HG03520 (cell line): ENCODE results near the gene MAP3K6.

Source experiments
- ATAC-seq: cut with Tn5 transposase; IDR thresholded peaks from one replicate; pipeline ENCODE4 v1.9.1; 2021; ENCODE audit warnings: mild to moderate bottlenecking, moderate library complexity; ENCODE audit not compliant: unreplicated experiment

The MAP3K6 gene

GRCh38 chr1:27356619-27357280 lies 10.0 kb downstream of the MAP3K6 start:
- ATAC-seq: no peak

- no peak for ATAC-seq
Measured at GRCh38 chr1:27356277-27356618, 10.5 kb downstream of the MAP3K6 start.

GRCh38 chr1:27355683-27356082 lies 11.1 kb downstream of the MAP3K6 start:
- no peak for ATAC-seq

DNA sequence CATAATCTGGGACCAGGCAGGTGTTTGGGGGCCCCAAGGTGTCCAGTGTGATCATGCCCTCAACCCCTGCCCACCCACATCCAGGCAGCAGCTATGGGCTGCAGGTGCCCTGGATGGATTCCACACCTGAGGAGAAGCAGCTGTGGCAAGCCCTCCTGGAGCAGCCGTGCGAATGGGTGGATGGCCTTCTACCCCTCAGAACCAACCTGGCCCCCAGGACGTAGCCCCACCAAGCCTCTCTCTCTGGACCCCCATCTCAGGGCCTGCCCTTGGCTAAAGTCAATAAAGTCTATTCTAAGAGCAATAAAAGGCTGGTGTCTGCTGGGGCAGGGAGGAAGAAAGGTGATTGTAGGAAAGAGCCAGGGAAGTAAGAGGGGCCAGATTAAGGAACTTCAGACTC lies 13.1 kb downstream of the MAP3K6 start:
- ATAC-seq: no peak

DNA sequence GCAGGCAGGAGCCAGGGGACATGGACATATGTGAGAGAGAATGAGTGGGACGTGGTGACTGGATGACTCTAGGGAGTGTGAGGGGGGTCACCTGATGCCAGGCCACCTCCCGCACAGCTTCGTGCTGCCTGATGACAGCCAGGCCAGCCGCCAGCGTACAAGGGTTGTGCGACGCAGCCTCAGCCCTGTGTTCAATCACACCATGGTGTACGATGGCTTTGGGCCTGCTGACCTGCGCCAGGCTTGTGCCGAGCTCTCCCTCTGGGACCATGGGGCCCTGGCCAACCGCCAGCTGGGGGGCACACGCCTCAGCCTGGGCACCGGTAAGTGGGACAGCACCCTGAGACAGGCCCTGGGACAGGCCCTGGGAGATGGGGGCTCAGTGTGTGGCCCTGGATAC lies 13.6 kb downstream of the MAP3K6 start:
- ATAC-seq: no peak

DNA sequence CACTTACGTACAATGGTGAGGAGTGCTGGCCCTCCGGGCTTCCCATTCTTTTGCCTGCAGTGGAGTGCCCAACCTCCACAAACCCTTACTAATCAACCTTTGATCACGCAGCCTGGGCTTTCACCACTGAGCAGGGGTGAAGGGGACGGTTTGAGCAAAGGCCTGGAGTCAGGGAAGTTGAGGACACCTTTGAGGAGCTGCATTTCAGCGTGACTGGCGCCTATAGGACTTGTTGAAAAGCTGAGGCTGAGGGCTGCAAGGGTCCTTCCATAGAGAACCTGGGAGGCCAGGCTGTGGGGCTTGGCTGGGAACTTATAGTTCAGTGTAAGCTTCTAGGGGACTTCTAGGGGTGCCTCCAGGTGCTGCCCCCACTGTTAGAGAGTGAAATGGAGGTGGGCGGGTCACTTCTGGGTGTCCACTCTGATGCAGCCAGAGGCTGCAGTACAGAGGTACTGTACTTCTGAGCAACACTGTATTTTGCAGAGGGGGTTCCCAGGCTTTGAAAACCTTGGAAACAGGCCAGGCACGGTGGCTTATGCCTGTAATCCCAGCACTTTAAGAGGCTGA lies 15.1 kb downstream of the MAP3K6 start:
- ATAC-seq: no peak

- no peak for ATAC-seq
Measured at GRCh38 chr1:27350663-27351540, 15.9 kb downstream of the MAP3K6 start.

- ATAC-seq: no peak
Measured at GRCh38 chr1:27349784-27350662, 16.7 kb downstream of the MAP3K6 start.

DNA sequence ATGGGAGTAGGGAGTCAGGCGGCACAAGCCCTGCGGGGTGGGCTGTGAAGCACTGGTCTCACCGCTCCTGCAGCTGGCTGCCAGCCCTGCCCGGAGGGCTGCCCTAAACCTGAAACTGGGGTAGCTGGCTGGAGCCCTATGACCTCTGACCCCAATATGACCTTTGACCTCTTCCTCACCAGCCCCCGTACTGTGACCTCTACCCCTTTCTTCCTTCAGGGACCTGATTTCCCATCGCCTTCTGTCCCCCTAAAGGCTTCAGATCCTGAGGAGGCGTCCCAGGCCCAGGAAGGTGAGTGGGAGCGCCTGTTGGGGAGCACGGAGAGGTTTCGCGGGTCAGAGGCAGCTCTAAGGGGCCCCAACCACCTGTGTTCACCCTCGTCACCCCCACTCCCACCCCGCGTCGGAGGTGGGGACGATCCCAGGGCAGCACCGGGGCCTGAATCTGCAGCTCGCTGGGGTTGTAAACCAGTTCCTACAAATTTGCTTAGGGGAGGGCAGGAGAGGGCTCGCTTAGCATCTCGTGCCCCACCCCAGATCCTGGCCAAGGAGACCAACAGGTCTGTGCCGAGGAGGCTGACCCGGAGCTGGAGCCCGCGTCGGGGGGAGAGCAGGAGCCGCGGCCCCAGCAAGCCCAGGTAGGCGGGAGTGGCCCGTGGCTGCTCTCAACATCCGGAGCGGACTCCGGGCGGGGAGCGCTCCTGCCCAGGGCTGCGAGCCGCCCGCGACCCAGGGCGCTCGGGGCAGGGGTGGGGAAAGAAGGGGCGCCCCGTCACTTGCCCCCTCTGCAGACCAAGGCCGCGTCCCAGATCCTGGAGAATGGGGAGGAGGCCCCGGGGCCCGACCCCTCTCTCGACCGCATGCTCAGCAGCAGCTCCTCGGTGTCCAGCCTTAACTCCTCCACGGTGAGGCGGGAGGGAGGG lies 17.6 kb downstream of the MAP3K6 start:
- no peak for ATAC-seq

DNA sequence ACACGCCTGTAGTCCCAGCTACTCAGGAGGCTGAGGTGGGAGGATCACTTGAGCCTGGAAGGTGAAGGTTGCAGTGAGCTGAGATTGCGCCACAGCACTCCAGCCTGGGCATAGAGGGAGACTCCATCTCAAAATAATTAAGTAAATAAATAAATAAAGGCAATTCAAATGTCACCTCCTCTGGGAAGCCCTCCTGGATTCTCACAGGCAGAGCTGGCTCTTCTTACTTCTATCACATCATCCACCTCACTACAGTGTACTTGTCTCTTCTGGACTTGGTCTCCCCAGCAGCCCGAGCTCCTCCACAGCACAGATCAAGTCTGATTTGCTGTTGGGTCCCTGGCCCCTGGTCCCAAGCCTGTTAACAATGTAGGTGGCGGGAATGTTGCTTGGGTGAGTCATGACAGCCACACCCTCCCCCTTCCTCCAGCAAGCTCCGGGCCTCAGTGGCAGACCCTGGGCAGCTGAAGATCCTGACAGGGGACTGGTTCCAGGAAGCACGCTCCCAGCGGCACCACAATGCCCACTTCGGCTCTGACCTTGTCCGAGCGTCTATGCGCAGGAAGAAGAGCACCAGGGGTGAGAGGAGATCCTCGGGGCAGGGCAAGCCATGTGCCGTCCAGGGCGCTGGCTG lies 19.7 kb downstream of the MAP3K6 start:
- ATAC-seq: no peak

DNA sequence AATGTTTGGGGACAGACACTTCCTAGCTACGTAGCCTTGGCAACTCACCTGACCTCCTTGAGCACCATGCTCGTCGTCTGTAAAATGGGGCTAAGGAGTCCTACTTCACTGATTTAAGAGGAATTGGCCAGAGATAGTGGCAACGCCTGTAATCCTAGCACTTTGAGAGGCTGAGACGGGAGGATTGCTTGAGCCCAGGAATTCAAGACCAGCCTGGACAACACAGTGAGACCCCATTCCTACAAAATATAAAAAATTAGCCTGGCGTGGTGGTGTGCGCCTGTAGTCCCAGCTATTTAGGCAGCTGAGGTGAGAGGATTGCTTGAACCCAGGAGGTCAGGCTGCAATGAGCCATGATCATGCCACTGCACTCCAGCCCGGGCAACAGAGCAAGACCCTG lies 20.4 kb downstream of the MAP3K6 start:
- no peak for ATAC-seq

DNA sequence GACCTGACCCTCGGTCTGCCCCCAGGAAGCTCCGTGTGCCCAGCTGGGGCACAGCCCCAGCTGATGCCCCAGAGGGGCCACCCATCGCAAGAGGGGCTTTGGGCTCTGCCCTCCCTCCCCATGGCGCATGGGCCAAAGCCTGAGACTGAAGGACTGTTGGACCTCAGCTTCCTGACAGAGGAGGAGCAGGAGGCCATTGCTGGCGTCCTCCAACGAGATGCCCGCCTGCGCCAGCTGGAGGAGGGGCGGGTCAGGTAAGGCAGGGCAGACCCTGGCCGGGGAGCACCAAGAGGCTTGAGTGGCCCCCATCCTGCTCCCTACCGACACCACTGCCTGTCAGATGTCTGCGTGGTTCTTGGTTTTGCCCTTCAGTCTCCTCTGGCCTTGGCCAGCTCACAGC lies 21.5 kb downstream of the MAP3K6 start:
- no peak for ATAC-seq

GRCh38 chr1:27343639-27344025 lies 23.1 kb downstream of the MAP3K6 start:
- ATAC-seq: no peak

GRCh38 chr1:27342778-27343638 lies 23.8 kb downstream of the MAP3K6 start:
- no peak for ATAC-seq

DNA sequence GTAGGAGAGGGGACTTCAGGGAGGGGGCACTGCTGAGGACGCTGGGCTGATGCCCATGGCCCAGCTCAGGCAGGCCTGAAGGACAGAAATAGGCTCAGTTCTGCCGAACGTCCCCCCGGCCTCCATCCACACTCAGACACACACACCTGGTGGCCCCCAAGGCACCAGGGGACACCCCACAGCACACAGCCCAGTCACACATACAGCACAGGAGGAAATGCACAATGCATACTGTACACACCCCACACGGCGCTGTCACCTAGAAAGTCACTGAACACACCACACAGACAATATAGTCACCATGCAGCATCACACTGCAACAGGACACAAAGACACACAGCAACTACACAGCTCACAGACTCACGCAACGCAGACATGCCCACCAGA lies 24.4 kb downstream of the MAP3K6 start:
- ATAC-seq: no peak

DNA sequence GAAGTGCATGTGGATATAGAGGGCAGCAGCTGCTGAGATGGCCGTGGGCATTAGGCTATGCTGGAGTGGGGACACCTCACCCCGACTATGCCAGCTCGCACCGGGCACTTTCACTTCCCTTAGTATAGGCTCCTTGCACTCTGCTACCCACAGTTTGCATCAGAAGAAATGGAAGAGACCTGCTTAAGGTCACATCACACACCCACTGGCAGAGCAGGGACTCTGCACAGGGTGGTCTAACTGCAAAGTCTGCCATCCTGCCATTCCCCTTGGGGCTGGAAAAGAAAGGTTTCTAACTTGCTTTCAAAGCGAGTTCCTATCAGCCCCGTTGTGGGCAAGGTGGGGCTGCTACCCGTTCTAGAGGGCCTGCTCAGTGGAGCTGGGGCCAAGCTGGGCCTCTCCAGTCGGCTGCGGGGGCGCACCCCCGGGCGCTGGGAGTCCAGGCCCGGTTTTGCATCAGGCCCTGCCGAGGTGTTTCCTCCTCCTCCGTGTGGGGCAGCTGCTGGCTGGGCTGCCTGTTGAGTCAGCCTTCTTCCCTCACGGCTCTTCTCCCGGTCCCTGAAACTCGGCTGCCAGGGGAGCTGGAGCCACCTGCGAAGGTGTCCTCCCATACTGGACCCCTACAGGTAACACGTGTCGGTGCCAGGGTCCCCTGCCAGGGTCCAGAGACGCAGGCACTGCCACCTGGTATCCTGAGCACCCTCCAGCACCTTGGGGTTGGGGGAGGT lies 25.1 kb downstream of the MAP3K6 start, which contains the start of gene SYTL1:
Gene SYTL1 (plus strand): TSS at position 498 of the 728 bp plus-strand sequence. CDS start 3,313 bp downstream, outside the sequence.
- ATAC-seq: no peak

DNA sequence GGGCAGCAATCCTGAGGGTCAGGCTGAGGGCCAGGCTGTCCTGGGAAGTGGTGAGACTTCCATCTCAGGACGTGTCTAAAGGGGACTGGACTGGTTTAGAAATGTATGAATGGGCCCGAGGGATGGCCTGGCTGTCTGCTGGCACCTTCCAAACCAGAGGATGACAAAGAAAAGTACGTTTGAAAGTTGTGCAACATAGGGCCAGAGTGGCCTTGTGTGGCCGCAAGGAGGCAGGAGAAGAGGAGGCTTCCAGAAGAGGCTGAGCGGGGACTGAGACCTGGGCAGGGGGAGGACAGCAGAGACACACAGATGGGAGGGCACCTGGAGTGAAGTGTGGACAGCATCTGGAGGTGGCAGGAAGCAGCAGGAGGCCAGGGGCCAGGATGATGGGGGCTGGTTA lies 27.5 kb downstream of the MAP3K6 start:
- ATAC-seq: no peak

DNA sequence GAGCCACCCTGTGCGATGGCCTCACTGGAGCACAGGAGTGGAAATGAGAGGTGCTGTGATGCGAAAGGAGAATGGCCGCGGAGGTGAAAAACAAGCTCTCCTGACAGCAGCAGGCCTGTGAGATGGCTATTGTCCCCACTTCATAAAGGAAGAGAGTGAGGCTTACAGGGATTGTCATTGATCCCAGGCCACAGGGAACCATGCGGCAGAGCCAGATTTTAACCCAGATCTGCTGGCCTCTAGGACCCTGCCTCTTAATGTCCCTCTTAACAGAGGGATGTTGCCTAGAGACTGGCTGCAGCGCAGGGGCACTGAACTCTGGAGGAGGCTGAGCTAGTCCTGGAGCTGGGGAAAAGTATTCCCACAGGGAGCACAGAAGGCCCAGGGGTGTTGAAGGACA lies 28.0 kb downstream of the MAP3K6 start:
- ATAC-seq: no peak
